HepG2 (cell line): ENCODE data around the gene SNAP25. TPM values are rescaled to one million over a fixed set of nuclear protein-coding genes. Genes with fewer than 3 reads are reported as not detected.

ENCODE experiments used
- ATF4 ChIP-seq, 2 experiments: fragments of 450-650 bp in 1 of 2; sonication (generic) in 1 of 2; formaldehyde crosslinking; IDR thresholded peaks; 2 replicates each; pipeline versions ENCODE4 v1.5.0 to v1.8.0; 2020 to 2022; ENCODE audit warnings: mild to moderate bottlenecking in 1 of 2, missing genetic modification reagents in 1 of 2
- ATF7-NPFF ChIP-seq: sonication (generic); formaldehyde crosslinking; IDR thresholded peaks from 2 replicates; pipeline ENCODE4 v1.8.1; 2023; ENCODE audit warnings: mild to moderate bottlenecking, low read depth, missing genetic modification reagents, moderate library complexity
- DBP ChIP-seq: sonication (generic); formaldehyde crosslinking; IDR thresholded peaks from 2 replicates; pipeline ENCODE4 v1.4.0; 2020; ENCODE audit warnings: missing genetic modification reagents; ENCODE audit errors: not compliant biosample characterization
- GTF2F1 ChIP-seq: fragments of 150-350 bp; IDR thresholded peaks from 2 replicates; pipeline ENCODE4 v1.6.1; 2014; ENCODE audit warnings: low read length
- MBD4 ChIP-seq: IDR thresholded peaks from 2 replicates; pipeline ENCODE4 v1.6.1; 2012; ENCODE audit warnings: low read length, inconsistent platforms, borderline replicate concordance
- NCOA5 ChIP-seq: sonication (generic); formaldehyde crosslinking; IDR thresholded peaks from 2 replicates; pipeline ENCODE4 v1.4.0; 2020; ENCODE audit warnings: missing genetic modification reagents
- PTBP1 ChIP-seq: fragments of 200-400 bp; formaldehyde crosslinking; IDR thresholded peaks from 2 replicates; pipeline ENCODE4 v1.6.1; 2018; ENCODE audit warnings: low read length, low read depth; ENCODE audit not compliant: poor library complexity, severe bottlenecking
- RBM39 ChIP-seq: fragments of 200-400 bp; formaldehyde crosslinking; IDR thresholded peaks from one replicate; pipeline ENCODE4 v1.6.1; 2018; ENCODE audit warnings: antibody characterized with exemption, mild to moderate bottlenecking, low read depth, low read length; ENCODE audit not compliant: poor library complexity, severe bottlenecking
- TEF ChIP-seq: sonication (generic); formaldehyde crosslinking; IDR thresholded peaks from 2 replicates; pipeline ENCODE4 v1.5.0; 2020; ENCODE audit warnings: missing genetic modification reagents
- ZHX2 ChIP-seq, 2 experiments: sonication (generic) in 1 of 2; formaldehyde crosslinking in 1 of 2; IDR thresholded peaks; 2 replicates each; pipeline versions ENCODE4 v1.6.1 to v1.9.0; 2014 to 2022; ENCODE audit warnings: antibody characterized with exemption in 1 of 2, borderline replicate concordance in 1 of 2, inconsistent platforms in 1 of 2, low read depth in 1 of 2, missing genetic modification reagents in 1 of 2
- ZNF143 ChIP-seq: sonication (generic); formaldehyde crosslinking; IDR thresholded peaks from 2 replicates; pipeline ENCODE4 v1.4.0; 2020; ENCODE audit warnings: missing genetic modification reagents
- ZNF17 ChIP-seq: sonication (generic); formaldehyde crosslinking; IDR thresholded peaks from 2 replicates; pipeline ENCODE4 v1.5.0; 2020; ENCODE audit warnings: mild to moderate bottlenecking, missing genetic modification reagents
- ZNF335 ChIP-seq: sonication (generic); formaldehyde crosslinking; IDR thresholded peaks from 2 replicates; pipeline ENCODE4 v1.4.0; 2020; ENCODE audit warnings: missing genetic modification reagents
- polyA plus RNA-seq, 8 experiments: library from polyadenylated mRNA; depleted of rRNA in 3 of 8; stranded (reverse) in 7 of 8; unstranded in 1 of 8; fragments of >200 nt; fragmentation: Illumina TruSeq in 4 of 8; extraction: Trizol in 4 of 8; gene quantifications; 2 replicates each; pipeline versions ENCODE4 v1.2.1 to v1.2.3, GENCODE V29; 2011 to 2016; ENCODE audit warnings: low read depth in 4 of 8, missing spikeins in 1 of 8, mixed read lengths in 1 of 8; ENCODE audit not compliant: insufficient read depth in 1 of 8
- total RNA-seq, 5 experiments: library from RNA; depleted of rRNA; stranded (reverse); fragments of >200 nt; fragmentation: Illumina TruSeq; extraction: Trizol; gene quantifications; 2 replicates each; pipeline ENCODE4 v1.2.3, GENCODE V29; 2016; ENCODE audit warnings: low read depth in 1 of 5
- TF ChIP-seq, protein P1 (sequence below): sonication (generic); formaldehyde crosslinking; IDR thresholded peaks from 2 replicates; pipeline ENCODE4 v1.8.1; 2023; ENCODE audit warnings: mild to moderate bottlenecking, moderate library complexity, missing genetic modification reagents
- TF ChIP-seq, protein P2 (sequence below): sonication (generic); formaldehyde crosslinking; IDR thresholded peaks from 2 replicates; pipeline ENCODE4 v1.5.0; 2020; ENCODE audit warnings: missing genetic modification reagents
- TF ChIP-seq, protein P3 (sequence below): sonication (generic); formaldehyde crosslinking; IDR thresholded peaks from 2 replicates; pipeline ENCODE4 v1.4.0; 2020; ENCODE audit warnings: missing genetic modification reagents
- TF ChIP-seq, protein P4 (sequence below): sonication (generic); formaldehyde crosslinking; IDR thresholded peaks from 2 replicates; pipeline ENCODE4 v1.4.0; 2020; ENCODE audit warnings: mild to moderate bottlenecking, missing genetic modification reagents

Gene SNAP25
- total and polyA plus RNA-seq, 2 of the 13 experiments (the other 11 are each of a cell fraction or from before 2014, with no cell fraction given) = not detected

GRCh38 chr20:10219452-10219791 lies 792 bp downstream of the SNAP25 start (continued):
- TF ChIP-seq ZHX2 (IDR thresholded peaks at IDR 0.05; ENCODE audit: low read depth) = no peak
- peak; percentile 100 for TF ChIP-seq ZHX2 (CRISPR knock-in tag; IDR thresholded peaks at IDR 0.05; ENCODE audit: borderline replicate concordance)
- 0 out of 2 replicates have a peak, but pooled peaks have one; percentile 50 for TF ChIP-seq NCOA5 (CRISPR knock-in tag)
- no peak for TF ChIP-seq GTF2F1
- peak; percentile 98 for TF ChIP-seq ATF7-NPFF (CRISPR knock-in tag)
- TF ChIP-seq PTBP1 = no peak
- no peak for TF ChIP-seq MBD4
- TF ChIP-seq ZNF335 (CRISPR knock-in tag) = peak; percentile 96
- peak; percentile 67 for TF ChIP-seq ZNF143 (CRISPR knock-in tag)
- TF ChIP-seq ATF4 (CRISPR knock-in tag; IDR thresholded peaks at IDR 0.05) = peak in 1 of 2 experiments; percentile 81; a peak in 2 of 4 replicates
- TF ChIP-seq, protein P1, sequence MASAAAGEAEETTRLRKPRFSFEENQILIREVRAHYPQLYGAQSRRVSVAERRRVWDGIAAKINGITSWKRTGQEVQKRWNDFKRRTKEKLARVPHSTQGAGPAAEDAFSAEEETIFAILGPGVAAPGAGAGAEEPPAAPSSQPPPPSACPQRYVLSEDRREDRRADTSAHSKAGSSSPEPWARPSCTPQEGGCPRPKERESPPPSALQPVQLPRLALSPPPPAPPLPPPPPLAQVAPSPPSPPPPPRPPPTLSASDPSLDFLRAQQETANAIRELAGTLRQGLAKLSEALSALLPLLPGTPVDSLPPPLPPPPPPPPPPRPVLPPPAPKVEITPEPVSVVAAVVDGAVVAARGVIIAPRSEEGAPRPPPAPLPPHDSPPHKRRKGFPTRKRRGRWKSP (CRISPR knock-in tag) = peak; percentile 92
- peak; percentile 97 for TF ChIP-seq TEF (CRISPR knock-in tag)
- no peak for TF ChIP-seq RBM39
- TF ChIP-seq, protein P2, sequence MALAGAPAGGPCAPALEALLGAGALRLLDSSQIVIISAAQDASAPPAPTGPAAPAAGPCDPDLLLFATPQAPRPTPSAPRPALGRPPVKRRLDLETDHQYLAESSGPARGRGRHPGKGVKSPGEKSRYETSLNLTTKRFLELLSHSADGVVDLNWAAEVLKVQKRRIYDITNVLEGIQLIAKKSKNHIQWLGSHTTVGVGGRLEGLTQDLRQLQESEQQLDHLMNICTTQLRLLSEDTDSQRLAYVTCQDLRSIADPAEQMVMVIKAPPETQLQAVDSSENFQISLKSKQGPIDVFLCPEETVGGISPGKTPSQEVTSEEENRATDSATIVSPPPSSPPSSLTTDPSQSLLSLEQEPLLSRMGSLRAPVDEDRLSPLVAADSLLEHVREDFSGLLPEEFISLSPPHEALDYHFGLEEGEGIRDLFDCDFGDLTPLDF = peak; percentile 91
- TF ChIP-seq ZNF17 = peak; percentile 95
- peak; percentile 99 for TF ChIP-seq DBP (CRISPR knock-in tag)
- TF ChIP-seq, protein P3, sequence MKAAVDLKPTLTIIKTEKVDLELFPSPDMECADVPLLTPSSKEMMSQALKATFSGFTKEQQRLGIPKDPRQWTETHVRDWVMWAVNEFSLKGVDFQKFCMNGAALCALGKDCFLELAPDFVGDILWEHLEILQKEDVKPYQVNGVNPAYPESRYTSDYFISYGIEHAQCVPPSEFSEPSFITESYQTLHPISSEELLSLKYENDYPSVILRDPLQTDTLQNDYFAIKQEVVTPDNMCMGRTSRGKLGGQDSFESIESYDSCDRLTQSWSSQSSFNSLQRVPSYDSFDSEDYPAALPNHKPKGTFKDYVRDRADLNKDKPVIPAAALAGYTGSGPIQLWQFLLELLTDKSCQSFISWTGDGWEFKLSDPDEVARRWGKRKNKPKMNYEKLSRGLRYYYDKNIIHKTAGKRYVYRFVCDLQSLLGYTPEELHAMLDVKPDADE (CRISPR knock-in tag) = peak; percentile 98
- TF ChIP-seq, protein P4, sequence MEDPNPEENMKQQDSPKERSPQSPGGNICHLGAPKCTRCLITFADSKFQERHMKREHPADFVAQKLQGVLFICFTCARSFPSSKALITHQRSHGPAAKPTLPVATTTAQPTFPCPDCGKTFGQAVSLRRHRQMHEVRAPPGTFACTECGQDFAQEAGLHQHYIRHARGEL (CRISPR knock-in tag) = peak; percentile 44; the same call in 1 of the 2 replicates
